ENCODE results near the gene PARD6B.
"Not testable (repeated sequence)": the region's sequence is repeated elsewhere in the genome, so short reads cannot be mapped to it uniquely, and the experiment has no call there.

Gene PARD6B, protein sequence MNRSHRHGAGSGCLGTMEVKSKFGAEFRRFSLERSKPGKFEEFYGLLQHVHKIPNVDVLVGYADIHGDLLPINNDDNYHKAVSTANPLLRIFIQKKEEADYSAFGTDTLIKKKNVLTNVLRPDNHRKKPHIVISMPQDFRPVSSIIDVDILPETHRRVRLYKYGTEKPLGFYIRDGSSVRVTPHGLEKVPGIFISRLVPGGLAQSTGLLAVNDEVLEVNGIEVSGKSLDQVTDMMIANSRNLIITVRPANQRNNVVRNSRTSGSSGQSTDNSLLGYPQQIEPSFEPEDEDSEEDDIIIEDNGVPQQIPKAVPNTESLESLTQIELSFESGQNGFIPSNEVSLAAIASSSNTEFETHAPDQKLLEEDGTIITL

DNA sequence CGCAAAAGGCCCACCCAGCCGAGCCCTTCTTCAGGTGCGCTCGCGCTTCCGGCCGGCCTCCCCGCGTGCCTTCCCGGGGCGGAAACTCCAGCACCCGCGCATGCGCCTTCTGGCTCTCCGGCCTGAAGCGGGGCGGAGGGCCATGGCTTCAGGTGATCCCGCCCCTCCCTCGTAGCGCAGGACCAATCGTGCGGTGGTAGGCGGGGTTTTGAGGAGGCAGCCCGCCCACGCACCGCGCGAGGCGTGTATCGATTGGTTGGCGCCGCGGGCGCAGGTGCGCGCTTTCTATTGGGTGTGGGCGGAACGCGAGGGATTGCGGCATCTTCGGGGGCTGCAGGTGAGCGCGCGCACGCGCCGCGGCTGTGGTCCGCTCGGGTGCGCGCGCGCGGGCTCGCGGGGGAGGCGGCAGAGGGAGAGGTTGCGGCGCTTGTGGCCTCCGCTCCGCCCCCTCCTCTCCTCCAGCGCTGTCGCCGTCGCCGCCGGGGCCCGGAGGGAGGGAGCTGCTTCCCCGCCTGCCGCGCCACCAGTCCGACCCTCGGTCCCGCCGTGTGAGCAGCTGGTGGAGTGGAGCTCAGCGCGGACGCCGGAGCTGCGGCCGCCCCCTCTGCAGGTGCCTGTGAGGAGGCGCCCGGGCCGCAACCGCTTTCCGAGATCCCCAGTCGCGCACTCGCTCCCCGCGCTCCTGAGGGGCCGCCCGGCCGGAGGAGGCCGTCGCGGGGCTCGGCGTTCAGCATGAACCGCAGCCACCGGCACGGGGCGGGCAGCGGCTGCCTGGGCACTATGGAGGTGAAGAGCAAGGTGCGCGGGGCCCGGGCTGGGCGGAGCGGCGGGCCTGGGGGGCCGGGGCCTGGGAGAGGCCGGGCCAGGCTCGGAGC lies at the start of gene PARD6B:
Gene PARD6B (plus strand): TSS at position 526 of the 875 bp plus-strand sequence. CDS start 207 bp downstream, at position 733.
- peak; percentile 98 to 99 (median 99) for DNase-seq

DNA sequence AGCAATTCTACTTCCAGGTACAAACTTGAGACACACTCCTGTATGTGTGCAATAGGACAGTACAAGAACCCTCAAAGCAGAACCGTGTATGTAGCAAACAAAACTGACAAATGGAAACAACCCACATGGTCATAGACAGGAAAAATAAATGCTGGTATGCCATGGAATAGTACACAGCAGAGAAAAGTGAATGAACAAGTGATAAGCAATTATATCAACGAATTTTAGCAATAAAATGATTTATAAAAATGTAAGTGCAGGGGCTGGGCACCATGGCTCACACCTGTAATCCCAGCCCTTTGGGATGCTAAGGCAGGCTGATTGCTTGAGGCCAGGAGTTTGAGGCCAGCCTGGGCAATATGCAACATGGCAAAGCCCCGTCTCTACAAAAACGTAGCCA lies 49.3 kb upstream of the PARD6B start:
- DNase-seq, result no peak

DNA sequence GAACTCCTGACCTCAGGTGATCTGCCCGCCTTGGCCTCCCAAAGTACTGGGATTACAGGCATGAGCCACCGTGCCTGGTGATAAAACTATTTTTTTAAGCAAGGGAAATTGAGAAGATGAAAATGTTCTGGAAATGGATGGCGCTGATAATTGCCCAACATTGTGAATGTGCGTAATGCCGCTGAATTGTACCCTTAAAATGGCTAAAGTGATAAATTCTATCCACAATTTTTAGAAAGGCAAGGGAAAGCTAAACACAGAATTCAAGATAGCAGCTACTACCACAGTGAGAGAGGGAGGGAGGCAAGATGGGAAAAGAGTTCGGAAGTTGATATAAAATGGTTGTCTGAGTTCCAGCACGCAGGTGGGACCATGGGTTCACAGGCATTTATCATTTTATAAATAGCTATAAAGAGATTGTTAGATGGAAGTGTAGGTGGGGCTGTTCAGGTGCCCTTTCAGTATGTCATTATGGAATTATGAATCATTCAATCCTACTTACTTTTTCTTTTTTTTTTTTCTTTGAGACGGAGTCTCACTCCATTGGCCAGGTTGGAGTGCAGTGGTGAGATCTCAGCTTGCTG lies 48.3 kb upstream of the PARD6B start:
- DNase-seq, result no peak

DNA sequence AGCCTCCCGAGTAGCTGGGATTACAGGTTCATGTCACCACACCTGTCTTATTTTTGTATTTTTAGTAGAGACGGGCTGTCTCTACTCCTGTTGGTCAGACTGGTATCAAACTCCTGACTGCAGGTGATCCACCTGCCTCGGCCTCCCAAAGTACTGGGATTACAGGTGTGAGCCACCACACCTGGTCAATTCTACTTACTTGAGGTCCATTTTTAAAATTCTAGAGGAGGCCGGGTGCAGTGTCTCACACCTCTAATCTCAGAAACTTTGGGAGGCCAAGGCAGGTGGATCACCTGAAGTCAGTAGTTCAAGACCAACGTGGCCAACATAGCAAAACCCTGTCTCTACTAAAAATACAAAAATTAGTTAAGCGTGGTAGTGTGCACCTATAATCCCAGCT lies 47.8 kb upstream of the PARD6B start:
- DNase-seq, result no peak

DNA sequence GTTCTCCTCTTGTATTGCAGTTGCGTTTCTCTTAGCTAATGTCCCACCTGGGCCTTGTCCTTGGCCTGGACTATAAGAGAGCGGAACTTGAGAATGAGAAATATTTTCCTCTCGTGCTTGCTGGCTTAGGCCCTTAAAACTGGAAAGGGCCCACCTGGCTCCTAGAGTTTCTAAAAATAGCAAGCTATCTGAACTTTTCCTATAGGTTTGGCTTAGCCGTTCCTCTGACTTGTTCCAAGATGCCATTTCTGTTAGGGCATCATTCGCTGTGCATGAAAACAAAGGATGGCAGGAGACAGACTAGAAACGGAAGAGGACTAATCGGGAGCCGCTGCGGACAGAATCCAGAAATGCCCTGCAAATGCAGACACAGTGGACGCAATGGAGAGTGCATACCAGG lies 44.6 kb upstream of the PARD6B start:
- DNase-seq, result no peak

DNA sequence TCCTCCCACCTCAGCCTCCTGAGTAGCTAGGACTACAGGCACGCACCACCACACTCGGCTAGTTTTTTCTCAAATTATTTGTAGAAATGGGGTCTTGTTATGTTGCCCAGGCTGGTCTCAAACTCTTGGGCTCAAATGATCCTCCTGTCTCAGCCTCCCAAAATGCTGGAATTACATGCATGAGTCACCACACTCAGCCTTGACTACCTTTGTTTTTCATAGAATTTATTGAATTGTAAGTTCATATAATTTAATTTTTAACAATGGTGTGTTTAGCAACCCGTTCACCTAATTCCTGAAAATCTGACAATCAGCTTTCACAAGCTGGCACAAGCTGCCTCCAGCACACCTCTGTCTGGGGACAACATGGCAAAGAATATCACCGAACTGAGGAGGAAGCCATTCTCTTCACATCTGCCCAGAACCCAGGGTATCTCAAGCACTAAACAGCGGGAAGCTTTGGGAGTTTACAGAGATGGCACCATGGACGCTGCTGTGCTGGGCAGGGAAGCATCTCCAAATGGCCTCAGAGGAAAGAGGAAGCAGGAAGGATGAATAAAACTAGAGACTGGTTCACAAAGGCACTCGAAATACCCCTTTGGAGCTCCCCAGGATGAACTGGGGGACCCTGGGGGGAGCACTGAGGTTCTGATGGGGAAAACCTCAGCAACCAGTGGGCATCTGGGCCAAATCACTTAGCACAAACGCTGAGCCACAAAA lies 43.0 kb upstream of the PARD6B start:
- no peak for DNase-seq

DNA sequence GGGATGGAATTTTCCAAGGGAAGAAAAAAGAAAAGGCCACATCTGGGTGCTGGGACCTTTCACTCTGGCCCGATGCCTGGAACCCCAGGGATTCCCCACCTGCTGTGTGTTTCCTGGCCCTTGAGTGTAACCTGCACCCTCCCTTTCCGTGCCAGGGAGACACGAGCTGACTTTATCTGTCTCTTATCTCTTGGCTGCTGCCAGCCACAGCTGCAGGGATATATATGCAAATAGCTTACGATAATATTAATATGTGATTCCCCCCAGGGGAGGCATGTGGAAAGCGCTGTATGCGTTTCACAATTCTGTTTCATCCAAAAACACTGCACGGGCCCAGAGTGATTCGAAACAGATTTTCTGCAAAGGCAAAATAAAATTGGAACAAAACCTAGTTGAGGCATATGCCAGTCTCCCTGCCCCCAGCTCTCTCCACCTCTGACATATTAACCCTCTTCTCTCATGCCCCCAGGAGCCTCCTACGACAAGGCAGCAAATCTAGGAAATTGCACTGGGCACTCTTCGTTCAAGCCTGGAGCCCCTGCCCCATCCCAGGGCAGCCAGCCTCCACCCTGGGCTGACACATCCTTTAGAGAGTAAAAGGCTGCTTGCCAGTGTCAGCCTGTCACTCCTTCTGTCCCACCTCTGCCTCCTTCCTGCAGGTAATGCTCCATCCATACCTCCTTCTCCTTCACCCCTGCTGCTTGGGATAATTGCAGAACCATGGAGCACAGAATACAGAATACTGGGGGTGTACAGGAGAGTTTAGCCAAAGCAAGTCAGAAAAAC lies 41.3 kb upstream of the PARD6B start:
- no peak for DNase-seq

DNA sequence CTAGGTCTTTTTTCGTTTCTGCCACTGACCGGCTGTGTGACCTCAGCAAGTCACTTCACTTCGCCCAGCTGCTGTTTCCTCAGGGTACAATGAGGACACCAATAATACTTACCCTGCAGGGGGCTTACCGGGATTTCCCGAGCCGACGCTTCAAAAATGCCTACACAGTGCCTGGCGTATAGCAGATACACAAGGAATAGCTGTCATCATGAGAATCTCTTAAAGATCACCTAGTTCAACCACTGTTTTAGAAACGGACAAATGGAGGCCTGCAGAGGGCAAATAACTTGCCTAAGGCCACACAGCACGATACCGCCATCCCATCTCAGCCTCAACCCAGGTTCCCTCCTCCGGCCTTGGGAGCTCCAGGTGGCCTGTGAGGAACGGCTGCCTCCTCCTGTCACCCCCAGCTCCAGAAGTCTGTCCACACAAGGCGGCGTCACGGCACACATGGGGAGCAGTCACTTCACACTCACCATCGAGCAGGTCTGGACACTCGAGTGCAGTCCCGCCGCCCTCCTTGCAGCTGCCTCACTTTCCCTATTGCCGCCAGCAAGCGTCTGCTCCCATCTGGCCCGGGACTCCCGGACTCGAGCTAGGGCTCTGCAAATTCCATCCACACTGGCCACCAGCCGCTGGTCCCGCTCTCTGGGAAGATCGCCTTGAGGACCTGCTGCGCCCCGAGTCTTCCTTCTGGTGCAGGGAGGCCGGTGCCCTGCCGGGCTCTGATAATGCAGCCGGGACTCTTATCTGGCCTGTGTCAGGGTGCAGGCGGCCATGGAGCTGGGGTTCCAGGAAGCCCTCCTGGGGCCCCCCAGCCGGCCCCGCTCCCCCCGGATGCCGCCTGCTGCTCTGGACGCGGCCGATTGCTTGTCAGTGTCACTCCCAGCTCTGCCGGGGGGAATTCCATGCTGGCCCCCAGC lies 40.5 kb upstream of the PARD6B start, which contains the start of gene RIPOR3:
Gene RIPOR3 (minus strand): TSS at position 893 of the 923 bp plus-strand sequence. CDS start 414 bp downstream, at position 479.
- no peak for DNase-seq

DNA sequence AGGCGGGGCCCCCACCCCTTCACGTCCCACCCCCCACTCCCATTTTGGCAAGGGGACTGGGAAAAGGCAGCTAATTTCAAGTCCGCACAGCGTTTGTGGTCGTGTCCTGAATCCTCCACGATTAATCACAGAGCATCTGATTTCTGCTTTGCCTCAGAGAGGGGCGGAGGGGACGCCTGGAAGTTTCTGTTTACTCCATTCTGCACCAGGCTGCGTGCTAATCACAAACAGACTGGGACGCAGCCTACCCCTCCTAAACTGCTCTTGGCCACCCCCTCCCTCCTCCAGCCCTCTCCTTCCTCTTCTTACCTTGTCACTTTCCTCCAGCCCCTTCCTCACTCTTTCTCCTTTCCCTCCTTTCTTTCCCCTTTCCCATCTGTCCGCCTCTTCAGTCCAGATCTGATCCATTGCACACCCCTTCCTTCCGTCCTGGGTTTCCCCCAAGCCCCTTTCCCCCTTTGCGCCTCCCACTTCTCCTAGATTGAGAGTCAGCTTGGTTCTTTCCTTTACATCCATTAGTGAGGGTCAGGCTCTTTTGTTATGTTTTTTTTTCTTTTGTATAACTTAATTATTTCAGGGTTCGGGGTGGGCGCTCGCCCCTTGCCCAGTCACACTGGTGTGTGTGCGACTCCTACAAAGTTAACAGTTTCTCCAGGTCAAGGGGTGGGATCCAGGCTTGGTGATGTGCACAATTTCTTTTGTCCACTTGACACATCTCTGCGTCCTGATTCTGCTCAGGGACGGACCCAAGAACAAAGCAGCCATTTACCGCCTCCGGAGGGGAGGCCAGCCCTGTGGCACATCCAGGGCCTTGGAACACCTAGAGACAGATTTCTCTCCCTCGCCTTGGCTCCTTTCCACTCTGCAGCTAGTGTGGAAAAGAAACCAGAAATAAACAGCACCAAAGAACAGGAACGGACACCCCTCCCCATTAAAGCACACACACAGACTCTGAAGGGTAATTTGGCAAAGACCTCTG lies 39.5 kb upstream of the PARD6B start:
- no peak for DNase-seq

DNA sequence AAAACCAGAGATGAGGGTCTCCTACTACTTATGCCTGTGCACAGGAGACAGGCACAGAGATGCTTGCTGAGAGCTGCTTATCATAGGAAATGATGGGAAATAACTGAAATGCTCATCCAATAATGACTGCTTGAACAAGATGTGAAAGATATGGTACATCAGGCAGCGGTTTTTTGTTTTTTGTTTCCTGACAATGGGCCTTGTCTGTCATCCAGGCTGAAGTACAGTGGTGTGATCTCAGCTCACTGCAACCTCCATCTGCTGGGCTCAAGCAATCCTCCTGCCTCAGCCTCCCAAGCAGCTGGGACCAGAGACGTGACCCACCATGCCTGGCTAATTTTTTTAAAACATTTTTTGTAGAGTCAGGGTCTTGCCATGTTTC lies 38.8 kb upstream of the PARD6B start:
- no peak for DNase-seq

DNA sequence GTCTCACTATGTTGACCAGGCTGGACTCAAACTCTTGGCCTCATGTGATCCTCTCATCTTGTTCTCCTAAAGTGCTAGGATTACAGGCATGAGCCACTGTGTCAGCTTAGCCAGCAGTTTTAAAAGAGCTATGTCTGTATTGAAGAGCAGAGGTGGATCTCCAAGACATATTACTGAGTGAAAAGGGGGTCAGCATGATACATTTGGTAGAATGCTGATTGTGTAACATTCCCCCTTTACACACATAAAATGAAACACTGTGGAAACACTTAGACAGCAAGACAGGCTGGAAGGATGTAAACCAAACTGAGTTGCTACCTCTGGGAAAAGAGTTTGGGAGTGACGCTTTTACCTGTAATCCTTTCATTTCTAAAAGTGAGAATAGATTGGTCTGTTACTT lies 38.4 kb upstream of the PARD6B start:
- no peak for DNase-seq

DNA sequence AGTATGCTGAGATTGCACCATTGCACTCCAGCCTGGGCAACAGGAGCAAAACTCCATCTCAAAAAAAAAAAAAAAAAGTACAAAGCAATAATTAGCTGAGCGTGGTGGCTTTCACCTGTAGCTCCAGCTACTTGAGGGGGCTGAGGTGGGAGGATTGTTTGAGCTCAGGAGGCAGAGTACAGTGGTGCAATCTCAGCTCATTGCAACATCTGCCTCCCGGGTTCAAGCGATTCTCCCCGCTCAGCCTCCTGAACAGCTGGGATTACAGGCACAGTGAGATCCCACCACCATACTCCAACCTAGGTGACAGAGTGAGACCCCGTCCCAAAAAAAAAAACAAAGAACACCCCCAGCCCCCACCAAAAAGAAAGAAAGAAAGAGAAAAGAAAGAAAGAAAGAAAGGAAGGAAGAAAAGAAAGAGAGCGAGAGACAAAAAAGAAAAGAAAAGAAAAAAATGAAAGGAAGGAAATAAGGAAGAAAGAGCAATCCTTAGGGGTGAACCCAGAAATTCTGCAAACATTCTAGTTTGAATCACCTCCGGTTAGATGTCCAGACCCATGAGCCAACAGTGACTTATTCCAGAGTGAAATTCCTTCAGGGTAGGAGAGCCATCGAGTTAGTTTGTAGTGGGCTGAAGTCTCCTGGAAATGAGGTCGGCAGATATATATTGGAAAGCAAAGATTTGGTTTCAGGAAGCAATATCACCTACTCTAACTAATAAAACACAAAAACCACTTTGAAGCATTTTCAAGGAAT lies 36.8 kb upstream of the PARD6B start:
- DNase-seq, result no peak

DNA sequence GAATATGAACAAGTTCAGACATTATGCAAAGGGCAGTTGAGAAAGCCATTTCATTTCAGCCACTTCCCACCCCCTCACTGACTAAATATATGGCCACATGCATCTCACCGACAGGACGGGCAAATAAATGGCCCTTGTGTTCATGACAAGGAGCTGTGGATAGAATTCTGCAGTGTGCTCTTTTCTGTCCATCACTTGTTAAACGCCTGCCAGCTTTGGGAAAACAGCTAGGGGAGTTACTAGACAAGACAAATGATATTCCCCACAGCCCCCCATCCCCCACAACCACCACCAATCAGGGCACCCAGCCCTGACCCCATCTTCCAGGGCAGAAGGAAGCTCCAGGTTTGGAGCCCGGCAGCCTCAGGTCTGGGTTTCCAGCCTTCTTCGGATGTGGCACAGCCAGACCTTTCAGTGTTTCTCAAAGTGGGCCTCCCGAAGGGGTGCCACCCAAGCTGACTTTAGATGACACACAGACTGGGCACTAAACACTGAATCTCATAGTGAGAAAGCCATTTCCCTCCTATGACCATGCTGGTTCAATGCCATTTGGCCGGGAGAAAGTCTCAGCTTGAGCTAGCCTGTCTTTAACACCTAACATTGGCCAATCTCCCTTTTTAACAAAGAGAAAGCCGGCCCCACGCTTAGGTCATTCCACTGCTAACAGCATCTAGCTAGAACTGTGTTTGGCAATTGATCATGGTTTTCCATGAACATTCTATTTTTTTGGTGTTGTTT lies 36.1 kb upstream of the PARD6B start:
- DNase-seq, result no peak

DNA sequence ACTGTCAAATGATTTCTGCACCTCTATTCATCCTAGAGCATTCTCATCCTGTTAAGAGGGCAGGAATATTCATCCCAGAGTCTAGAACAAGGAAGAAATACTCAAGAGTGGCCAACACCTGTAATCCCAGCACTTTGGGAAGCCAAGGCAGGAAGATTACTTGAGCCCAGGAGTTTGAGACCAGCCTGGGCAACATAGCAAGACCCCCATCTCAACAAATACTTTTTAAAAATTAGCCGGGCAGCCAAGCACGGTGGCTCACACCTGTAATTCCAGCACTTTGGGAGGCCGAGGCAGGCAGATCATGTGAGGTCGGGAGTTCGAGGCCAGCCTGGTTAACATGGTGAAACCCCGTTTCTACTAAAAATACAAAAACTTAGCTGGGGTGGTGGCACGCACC lies 33.1 kb upstream of the PARD6B start:
- not testable (repeated sequence) for DNase-seq

DNA sequence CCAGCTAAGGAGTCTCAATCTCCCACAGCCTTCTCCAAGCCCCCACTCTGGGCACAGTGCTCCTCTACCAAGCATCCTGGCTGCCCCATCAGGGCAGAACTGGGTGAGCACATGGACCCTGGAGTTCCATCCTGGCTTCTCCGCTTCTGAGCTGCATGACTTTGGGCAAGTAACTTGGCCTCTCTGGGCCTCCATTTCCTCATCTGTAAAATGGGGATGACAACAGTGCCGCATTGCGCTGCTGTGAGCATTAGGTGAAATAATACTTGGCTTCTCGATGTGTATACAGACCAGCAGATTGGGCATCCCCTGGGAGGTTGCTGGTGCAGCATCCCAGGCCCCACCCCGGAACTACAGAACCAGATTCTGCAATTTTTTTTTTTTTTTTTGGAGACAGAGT lies 31.7 kb upstream of the PARD6B start:
- DNase-seq, result no peak

DNA sequence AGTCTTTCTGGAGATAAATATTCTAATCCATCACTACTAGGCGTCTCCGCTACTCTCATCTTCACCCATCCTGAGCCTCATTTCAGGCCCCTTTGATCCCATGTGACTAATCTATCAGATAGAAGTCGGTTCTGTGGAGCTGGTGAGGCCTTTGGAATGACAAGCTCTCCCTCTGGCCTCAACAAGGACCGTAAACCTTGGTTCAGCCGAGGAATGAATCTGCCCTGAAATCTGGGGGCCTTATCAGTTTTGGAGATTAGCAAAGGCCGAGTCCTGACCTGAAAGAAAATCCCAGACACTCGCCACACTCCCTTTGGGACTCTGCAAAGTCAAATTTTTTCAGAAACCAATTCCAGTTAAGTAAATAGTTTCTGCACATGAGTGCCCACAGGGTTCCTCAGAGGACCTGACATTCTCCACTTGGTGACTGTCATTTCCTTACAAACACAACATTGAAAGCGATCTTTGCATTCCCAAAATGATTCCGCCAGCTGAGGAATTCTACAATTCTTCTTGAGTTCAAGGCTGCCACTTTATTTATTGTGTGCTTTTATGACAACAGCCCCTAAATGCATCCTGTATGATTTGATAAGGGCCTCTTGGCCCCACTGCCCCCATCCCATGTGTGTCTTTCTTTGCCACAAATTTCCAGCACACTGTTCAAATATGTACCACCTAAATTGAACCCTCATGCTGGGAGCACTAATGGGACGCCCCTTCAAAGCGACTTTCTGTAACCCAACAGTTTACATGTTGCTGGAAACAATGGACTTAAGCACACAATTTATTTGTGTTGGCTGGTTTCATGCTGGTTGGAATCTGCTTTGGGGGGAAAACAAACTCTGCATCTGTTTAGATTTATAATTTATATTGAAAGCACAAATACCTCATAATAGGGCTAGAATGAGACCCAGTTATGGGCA lies 30.1 kb upstream of the PARD6B start:
- DNase-seq, result no peak

Measured in activated naive CD4-positive, alpha-beta T cell (primary cell).